Tibial artery (tissue), 4 donors: ENCODE data around the gene DLK2.
"Not testable (repeated sequence)": the region's sequence is repeated elsewhere in the genome, so short reads cannot be mapped to it uniquely, and the experiment has no call there.

Experiments
- DNase-seq, 2 donors: peaks; one replicate each; pipeline ENCODE4 v3.0.0-alpha.2; 2019
- H3K27ac ChIP-seq, 2 donors: fragments of 200-600 bp; sonication (generic) in 1 of 2; 1 replicate in 1 of 2; 2 replicates in 1 of 2; pipeline ENCODE4 v1.5.1; 2018 to 2019; ENCODE audit warnings: mild to moderate bottlenecking in 1 of 2
- H3K27me3 ChIP-seq, 2 donors: fragments of 200-600 bp; sonication (generic) in 1 of 2; one replicate each; pipeline versions ENCODE4 v1.5.1 to v1.6.0; 2016 to 2019
- H3K36me3 ChIP-seq, 3 donors: fragments of 200-600 bp; sonication (generic) in 2 of 3; one replicate each; pipeline ENCODE4 v1.5.1; 2016 to 2019; ENCODE audit warnings: mild to moderate bottlenecking in 2 of 3
- H3K4me1 ChIP-seq, 4 donors: fragments of 200-600 bp; sonication (generic) in 2 of 4; 1 replicate in 3 of 4; 2 replicates in 1 of 4; pipeline ENCODE4 v1.5.1; 2016 to 2019
- H3K4me3 ChIP-seq, 2 donors: fragments of 200-600 bp; sonication (generic) in 1 of 2; 1 replicate in 1 of 2; 2 replicates in 1 of 2; pipeline ENCODE4 v1.5.1; 2018 to 2019; ENCODE audit warnings: mild to moderate bottlenecking in 2 of 2
- H3K9me3 ChIP-seq, 3 donors: fragments of 200-600 bp; sonication (generic) in 1 of 3; one replicate each; pipeline ENCODE4 v1.5.1; 2016 to 2019
- CTCF ChIP-seq, 2 experiments: fragments of 200-600 bp in 1 of 2; fragments of 450-650 bp in 1 of 2; IDR thresholded peaks; one replicate each; pipeline ENCODE4 v1.5.1; 2017 to 2019; ENCODE audit warnings: antibody characterized with exemption in 2 of 2, mild to moderate bottlenecking in 1 of 2, moderate library complexity in 1 of 2
- intact Hi-C: fragments of 100-400 bp; cut with DNase I; formaldehyde crosslinking; loops from one replicate; pipeline ENCODE4 v1.15.0; 2023; ENCODE audit warnings: low total_unique reads

DLK2 gene

GRCh38 chr6:43499028-43499815 lies 43.9 kb upstream of the DLK2 start:
- intact Hi-C loops, result no loop called here
- peaks cover 47 to 68% (median 62%) of the 10 kb centered on the region in 3 donors for H3K36me3 ChIP-seq
- TF ChIP-seq CTCF (IDR thresholded peaks at IDR 0.05), result no peak

GRCh38 chr6:43498291-43498690 lies 42.9 kb upstream of the DLK2 start:
- H3K9me3 ChIP-seq, intact Hi-C loops, DNase-seq, H3K27me3 ChIP-seq, H3K4me3 ChIP-seq, H3K27ac ChIP-seq: not testable (repeated sequence)
- H3K36me3 ChIP-seq, result peaks cover 40 to 59% (median 55%) of the 10 kb centered on the region in 3 donors
- H3K4me1 ChIP-seq, result peaks cover 0 to 49% (median 24%) of the 10 kb centered on the region in 4 donors

More at GRCh38 chr6:43499028-43499815, 43.9 kb upstream of the DLK2 start:
- peak overlapping the region; percentile 6 to 28 for H3K27ac ChIP-seq
- no peaks in the 10 kb centered on the region for H3K9me3 ChIP-seq
- H3K27me3 ChIP-seq, result no peaks in the 10 kb centered on the region
- DNase-seq, result no peak
- H3K4me3 ChIP-seq, result no peak overlapping the region
- peaks cover 0 to 49% (median 24%) of the 10 kb centered on the region in 4 donors for H3K4me1 ChIP-seq

- H3K4me1 ChIP-seq, result peaks cover 0 to 55% (median 26%) of the 10 kb centered on the region in 4 donors
- H3K36me3 ChIP-seq, result peaks cover 34 to 53% (median 49%) of the 10 kb centered on the region in 3 donors
- peak overlapping the region in 1 of 2 donors; percentile 46 for H3K27ac ChIP-seq
- intact Hi-C loops, result no loop called here
- no peak for DNase-seq
- no peak overlapping the region for H3K4me3 ChIP-seq
- H3K9me3 ChIP-seq, result no peaks in the 10 kb centered on the region
- no peaks in the 10 kb centered on the region for H3K27me3 ChIP-seq
- no peak for TF ChIP-seq CTCF (IDR thresholded peaks at IDR 0.05)
Observed at GRCh38 chr6:43497689-43498088, 42.3 kb upstream of the DLK2 start.

- no peaks in the 10 kb centered on the region for H3K9me3 ChIP-seq
- TF ChIP-seq CTCF (IDR thresholded peaks at IDR 0.05), result no peak
- intact Hi-C loops, result no loop called here
- H3K36me3 ChIP-seq, result peaks cover 28 to 47% (median 42%) of the 10 kb centered on the region in 3 donors
- peak overlapping the region; percentile 8 to 46 for H3K27ac ChIP-seq
- no peak for DNase-seq
- H3K4me1 ChIP-seq, result peaks cover 0 to 61% (median 32%) of the 10 kb centered on the region in 4 donors
- no peaks in the 10 kb centered on the region for H3K27me3 ChIP-seq
- no peak overlapping the region for H3K4me3 ChIP-seq
Observed at GRCh38 chr6:43497129-43497396, 41.7 kb upstream of the DLK2 start.

GRCh38 chr6:43496370-43497128 lies 41.2 kb upstream of the DLK2 start:
- no peaks in the 10 kb centered on the region for H3K9me3 ChIP-seq
- no peak for DNase-seq
- peak overlapping the region; percentile 42 to 46 for H3K27ac ChIP-seq
- intact Hi-C loops, result no loop called here
- peak; percentile 51 to 53 for TF ChIP-seq CTCF (IDR thresholded peaks at IDR 0.05)
- no peak overlapping the region for H3K4me3 ChIP-seq
- peaks cover 26 to 42% (median 40%) of the 10 kb centered on the region in 3 donors for H3K36me3 ChIP-seq
- H3K4me1 ChIP-seq, result peaks cover 0 to 66% (median 37%) of the 10 kb centered on the region in 4 donors
- H3K27me3 ChIP-seq, result no peaks in the 10 kb centered on the region

- intact Hi-C loops, result no loop called here
- no peaks in the 10 kb centered on the region for H3K9me3 ChIP-seq
- H3K4me1 ChIP-seq, result peaks cover 0 to 66% (median 37%) of the 10 kb centered on the region in 4 donors
- DNase-seq, result no peak
- H3K27ac ChIP-seq, result peak overlapping the region; percentile 42 to 46
- H3K36me3 ChIP-seq, result peaks cover 16 to 31% (median 29%) of the 10 kb centered on the region in 3 donors
- no peaks in the 10 kb centered on the region for H3K27me3 ChIP-seq
- TF ChIP-seq CTCF (IDR thresholded peaks at IDR 0.05), result no peak
- H3K4me3 ChIP-seq, result no peak overlapping the region
Observed at GRCh38 chr6:43495409-43495941, 40.1 kb upstream of the DLK2 start.
